GM19328 (cell line): ENCODE measurements around the gene WNT10A.
"Not testable (repeated sequence)": the region's sequence is repeated elsewhere in the genome, so short reads cannot be mapped to it uniquely, and the experiment has no call there.

Experiments
- ATAC-seq: cut with Tn5 transposase; IDR thresholded peaks from one replicate; pipeline ENCODE4 v1.9.1; 2021; ENCODE audit warnings: mild to moderate bottlenecking, moderate library complexity; ENCODE audit not compliant: unreplicated experiment

The WNT10A gene

DNA sequence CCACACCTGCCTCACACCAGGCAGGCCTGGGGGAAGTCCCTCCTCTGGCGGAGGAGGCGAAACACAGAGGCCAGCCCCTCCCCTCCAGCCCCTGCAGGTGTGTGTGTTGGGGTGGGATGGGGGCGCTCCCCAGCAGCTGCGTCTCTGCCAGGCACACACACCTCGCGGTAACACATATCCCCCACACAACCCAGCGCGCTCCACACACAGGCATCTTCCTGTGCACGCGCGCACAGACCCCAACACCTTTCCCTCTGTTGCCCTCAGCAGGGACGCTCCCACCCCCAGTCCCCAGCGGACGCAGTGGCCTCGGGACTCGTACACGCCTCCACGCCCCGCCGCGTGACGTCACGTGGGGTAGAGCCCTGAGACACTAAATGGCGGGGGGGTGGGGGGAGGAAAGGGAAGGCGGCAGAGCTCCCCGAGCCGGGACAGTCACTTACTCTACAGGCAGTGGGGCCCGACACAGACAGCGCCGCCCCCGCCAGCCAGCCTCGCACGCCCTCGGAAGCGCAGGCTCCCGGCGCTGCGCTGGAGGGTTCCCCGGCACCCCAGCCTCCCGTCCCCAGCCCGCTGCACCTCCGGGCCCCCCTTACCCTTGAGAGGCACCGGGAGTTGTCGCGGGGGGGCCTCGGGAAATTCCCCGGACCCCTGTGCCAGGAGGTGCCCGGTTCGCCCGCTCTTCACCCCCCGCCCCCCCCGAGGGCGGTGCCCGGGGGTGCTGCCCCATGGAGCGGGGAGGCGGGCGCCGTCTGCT is at the start of gene WNT10A:
WNT10A (plus strand) TSS at position 751 of the 757 bp plus-strand sequence. CDS start 144 bp downstream, outside the sequence.
- peak; percentile 70 for ATAC-seq

DNA sequence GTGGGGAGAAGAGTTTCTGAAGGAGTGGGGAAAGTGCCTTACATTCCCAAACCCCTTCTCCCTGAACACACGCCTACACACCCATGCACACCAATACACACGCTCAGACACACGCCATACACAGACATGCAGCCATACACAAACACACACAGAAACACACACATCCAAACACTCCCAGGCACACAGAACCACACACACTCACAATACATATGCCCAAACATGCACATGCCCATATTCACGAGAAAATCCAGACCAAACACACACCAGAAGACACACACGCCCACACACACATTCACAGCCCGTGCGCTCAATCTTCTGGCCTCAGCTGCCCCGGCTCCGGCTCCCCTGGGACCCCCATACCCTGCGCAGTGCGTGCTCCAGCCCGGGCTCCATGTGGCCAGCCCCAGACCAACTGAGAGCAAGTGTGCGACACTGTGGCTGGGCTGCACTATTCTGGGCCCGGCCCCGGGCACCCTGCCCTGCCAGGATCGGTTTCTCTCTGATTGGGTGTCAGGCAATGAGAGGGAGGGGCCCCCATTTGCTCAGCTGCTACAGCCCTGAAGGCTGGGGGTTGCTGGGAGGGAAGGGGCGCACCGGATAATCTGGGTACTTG is 49.2 kb upstream of the WNT10A start, which contains the start of gene PRKAG3:
PRKAG3 (minus strand) TSS at position 426 of the 613 bp plus-strand sequence.
- no peak for ATAC-seq

- ATAC-seq: no peak
Observed at GRCh38 chr2:218832081-218832480, 48.6 kb upstream of the WNT10A start.

DNA sequence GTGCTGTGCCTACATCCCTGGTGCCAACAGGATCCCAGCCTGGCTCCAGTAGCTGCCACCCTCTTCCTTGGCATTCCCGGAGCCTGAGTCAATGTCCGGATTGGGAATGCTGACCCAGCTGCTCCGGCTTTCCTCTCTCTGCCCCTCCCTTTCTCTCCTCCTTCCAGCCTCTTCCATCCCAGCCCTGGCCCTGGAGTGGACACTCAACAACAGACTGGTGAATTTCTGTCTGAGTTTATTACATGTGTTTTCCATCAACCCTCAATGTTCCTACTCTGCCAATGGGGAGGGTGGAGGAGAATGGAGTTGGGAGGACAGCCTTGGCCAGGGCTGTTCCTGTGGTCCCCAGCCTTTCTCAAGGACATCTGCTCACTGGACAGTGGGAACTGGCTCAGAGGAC is 48.1 kb upstream of the WNT10A start:
- no peak for ATAC-seq

- ATAC-seq: no peak
Observed at GRCh38 chr2:218833023-218833609, 47.5 kb upstream of the WNT10A start.

- no peak for ATAC-seq
Observed at GRCh38 chr2:218834685-218835084, 46.0 kb upstream of the WNT10A start.

DNA sequence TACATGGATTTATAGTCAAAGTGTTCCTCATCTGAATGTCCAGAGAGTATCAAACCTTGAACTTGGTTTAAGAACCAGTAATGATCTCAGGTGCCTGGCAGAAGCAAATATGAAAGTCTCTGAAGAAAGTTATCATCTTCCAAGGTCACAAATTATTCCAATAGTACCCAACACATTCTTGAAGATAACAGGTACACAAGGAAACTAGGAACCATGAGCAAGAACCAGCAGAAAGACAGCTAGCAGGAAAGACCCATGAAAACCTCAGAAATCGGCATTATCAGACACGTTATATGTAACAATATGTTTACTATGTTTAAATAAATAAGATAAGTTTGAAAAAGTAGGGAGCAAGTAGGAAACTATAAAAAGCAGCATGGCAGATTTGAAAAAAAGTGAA is 43.2 kb upstream of the WNT10A start:
- no peak for ATAC-seq

DNA sequence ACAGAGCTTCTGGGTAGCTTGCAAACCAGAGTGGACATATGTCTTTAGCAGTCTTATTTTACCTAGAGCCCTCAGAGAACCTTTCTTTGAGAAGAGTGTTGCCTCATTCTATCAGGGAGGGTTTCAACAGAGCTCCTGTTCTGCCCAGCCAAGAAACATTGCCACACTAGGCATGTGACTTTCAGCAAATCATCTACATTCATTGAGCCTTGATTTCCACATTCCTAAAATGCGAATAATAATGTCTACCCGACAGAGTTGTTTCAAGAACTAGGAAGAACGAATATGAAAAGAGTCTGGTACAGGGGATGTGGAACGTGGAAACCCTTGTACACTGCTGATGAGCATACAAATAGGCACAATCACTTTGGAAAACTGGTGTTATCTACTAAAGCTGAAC is 41.2 kb upstream of the WNT10A start:
- ATAC-seq: no peak

- ATAC-seq: no peak
Observed at GRCh38 chr2:218839888-218840287, 40.8 kb upstream of the WNT10A start.

GRCh38 chr2:218844334-218844733 is 36.3 kb upstream of the WNT10A start:
- ATAC-seq: not testable (repeated sequence)

DNA sequence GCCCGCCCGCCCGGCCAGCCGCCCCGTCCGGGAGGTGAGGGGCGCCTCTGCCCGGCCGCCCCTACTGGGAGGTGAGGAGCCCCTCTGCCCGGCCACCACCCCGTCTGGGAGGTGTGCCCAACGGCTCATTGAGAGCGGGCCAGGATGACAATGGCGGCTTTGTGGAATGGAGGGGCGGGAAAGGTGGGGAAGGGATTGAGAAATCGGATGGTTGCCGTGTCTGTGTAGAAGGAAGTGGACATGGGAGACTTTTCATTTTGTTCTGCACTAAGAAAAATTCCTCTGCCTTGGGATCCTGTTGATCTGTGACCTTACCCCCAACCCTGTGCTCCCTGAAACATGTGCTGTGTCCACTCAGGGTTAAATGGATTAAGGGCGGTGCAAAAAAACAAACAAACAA is 33.7 kb upstream of the WNT10A start:
- not testable (repeated sequence) for ATAC-seq

DNA sequence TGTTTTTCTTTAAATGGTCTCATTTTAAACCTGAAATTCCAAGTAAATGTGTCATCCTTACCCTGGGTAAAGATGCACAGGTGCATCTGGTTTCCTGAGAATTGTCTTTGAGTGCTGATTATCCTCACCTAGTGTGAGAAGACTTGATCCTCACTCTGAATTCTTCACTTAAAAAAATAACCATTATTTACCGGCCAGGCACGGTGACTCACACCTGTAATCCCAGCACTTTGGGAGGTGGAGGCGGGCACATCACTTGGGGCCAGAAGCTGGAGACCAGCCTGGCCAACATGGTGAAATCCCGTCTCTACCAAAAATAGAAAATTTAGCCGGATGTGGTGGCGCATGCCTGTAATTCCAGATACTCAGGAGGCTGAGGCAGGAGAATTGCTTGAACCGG is 30.9 kb upstream of the WNT10A start:
- no peak for ATAC-seq

GRCh38 chr2:218850796-218851195 is 29.9 kb upstream of the WNT10A start:
- no peak for ATAC-seq

DNA sequence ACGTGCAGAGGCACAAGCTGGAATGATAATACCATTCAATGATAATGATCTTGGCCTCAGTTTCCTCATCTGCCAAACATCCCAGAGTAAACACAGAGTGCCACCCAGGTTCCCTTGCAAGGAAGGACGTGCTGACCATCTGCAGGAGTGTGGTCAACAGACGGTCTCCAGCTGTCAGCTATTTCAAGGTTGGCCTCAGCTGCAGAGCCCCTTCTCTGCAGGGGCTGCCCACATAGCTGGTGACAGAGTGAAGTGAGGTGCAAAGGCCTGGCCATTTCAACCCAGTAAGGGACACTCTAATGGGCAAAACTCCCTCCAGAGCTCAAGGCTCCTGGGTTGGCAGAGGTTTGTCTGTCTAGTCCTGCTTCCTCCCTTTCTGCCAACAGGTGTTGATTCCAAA is 29.4 kb upstream of the WNT10A start:
- no peak for ATAC-seq

DNA sequence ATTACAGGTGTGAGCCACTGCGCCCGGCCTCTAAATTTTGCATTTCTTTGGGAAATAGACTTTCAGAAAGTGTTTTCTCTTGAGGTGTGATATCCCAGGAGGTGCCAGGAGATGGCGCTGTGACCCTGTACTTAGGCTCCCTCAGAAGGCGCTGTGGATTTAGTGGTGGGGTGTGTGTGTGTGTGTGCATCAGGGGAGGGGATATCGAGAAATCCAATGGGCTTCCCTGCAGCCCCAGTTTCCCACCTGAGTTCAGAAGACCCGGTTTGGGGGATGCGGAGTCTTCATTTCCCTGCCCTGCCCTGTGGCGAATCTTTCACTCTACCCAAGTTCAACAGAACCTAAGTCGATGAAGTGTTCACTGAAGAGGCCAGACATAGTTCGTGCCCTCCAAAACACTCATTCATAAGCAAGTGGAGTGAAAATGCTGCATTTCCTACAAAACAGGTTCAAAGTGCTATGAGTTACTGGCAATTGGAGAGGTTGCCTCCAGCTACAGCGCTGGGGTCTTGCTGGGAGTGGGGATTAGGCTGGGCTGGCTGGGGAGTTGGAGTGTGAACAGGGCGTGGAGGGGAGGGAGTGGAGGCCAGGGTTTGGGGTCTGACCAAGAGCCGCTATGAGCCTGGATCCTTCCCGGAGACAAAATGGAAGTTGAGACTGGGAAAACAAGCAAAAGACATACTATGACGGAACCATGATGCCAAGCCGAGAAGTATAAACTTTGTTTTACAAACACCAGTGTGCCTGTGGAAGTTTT is 27.6 kb upstream of the WNT10A start:
- no peak for ATAC-seq

DNA sequence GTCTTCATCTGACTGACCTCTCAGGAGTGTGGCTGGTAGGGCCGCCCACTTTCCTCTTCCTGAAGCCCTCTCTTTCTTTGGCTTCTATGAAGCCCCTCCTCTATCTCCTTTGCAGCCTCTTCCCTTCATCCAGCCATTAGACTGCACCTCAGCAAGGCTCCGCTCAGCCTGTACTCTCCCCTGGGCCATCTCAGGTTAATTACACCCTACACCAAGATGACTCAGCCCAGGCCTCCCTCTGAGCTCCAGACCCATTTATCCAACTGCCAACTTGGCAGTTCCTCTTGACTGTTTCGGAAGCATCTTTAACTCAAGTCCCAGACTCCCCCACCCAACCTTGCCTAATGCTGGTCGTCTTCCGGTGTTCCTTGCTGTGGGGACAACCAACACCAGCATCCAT is 26.9 kb upstream of the WNT10A start:
- ATAC-seq: no peak

DNA sequence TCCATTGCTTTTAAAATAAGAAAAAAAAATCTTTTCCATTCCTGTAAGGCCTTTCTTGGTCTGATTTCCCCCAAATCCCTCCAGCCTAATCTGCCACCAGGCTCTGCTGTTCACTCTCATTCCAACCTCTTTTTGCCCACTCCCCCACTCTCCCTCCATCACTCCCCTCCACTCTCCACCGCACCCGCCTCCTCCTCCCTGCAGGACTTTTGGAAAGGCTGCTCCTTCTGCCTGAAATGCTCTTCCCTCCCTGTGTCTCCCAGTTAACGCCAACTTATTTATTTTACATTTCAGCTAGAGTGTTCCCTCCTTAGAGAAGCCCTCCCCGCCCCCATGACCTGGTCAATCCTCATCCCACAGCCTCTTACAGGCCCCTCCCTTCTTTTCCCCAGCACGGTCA is 25.8 kb upstream of the WNT10A start:
- ATAC-seq: no peak

- ATAC-seq: no peak
Observed at GRCh38 chr2:218855305-218856166, 25.1 kb upstream of the WNT10A start.

GRCh38 chr2:218856167-218856895 is 24.3 kb upstream of the WNT10A start:
- no peak for ATAC-seq

- no peak for ATAC-seq
Observed at GRCh38 chr2:218856896-218857243, 23.8 kb upstream of the WNT10A start.
